Sciatic nerve (tissue), 2 donors: ENCODE data around the gene NOC3L. TPM values are rescaled to one million over a fixed set of nuclear protein-coding genes. Genes with fewer than 3 reads are reported as not detected.
"Not testable (repeated sequence)": the region's sequence is repeated elsewhere in the genome, so short reads cannot be mapped to it uniquely, and the experiment has no call there.

Source experiments
- ATAC-seq: fragments of 200-7000 bp; cut with Tn5 transposase; one replicate; pipeline ENCODE4 v1.9.1; 2020; ENCODE audit warnings: mild to moderate bottlenecking, moderate library complexity
- DNase-seq: peaks from one replicate; pipeline ENCODE4 v3.0.0-alpha.2; 2020; ENCODE audit warnings: low spot score
- intact Hi-C: fragments of 100-400 bp; cut with DNase I; formaldehyde crosslinking; loops from one replicate; pipeline ENCODE4 v1.14.2; 2022
- total RNA-seq: library from RNA; stranded (reverse); fragmentation: NEBNext Ultra II Directional; extraction: Animal tissue kit (Norgen Biotek cat#: 25700); gene quantifications from one replicate; pipeline ENCODE4 v1.2.1, GENCODE V29; 2021
- donor health status: DM: no; HTN: no; CAD: no.
- donor health status: DM: no; HTN: no; CAD: no.

Gene NOC3L
- 22.4 TPM for total RNA-seq

- peak; percentile 100 for ATAC-seq
- intact Hi-C loops: loop anchor here (10.0 kb wide), 1 partner anchor 82 kb away; no protein-coding TSS in a partner anchor
- DNase-seq: peak; percentile 97
Observed at GRCh38 chr10:94362360-94363250, at the start of gene NOC3L. Gene NOC3L (minus strand): TSS chr10:94362939. CDS start chr10:94362838, 101 bp downstream.

- intact Hi-C loops: no loop called here
- ATAC-seq: no peak
Observed at GRCh38 chr10:94412449-94412848, 49.7 kb upstream of the NOC3L start.

GRCh38 chr10:94411304-94411703, 48.6 kb upstream of the NOC3L start:
- DNase-seq: no peak
- no peak for ATAC-seq
- intact Hi-C loops: no loop called here

More at GRCh38 chr10:94412449-94412848, 49.7 kb upstream of the NOC3L start:
- no peak for DNase-seq

- DNase-seq (no peak), ATAC-seq (no peak)
- intact Hi-C loops: no loop called here
Observed at GRCh38 chr10:94409021-94409657, 46.4 kb upstream of the NOC3L start.

- ATAC-seq (no peak), DNase-seq (no peak)
- intact Hi-C loops: no loop called here
Observed at GRCh38 chr10:94407668-94408067, 44.9 kb upstream of the NOC3L start.

- intact Hi-C loops: no loop called here
- ATAC-seq (no peak), DNase-seq (no peak)
Observed at GRCh38 chr10:94405406-94405805, 42.7 kb upstream of the NOC3L start.

GRCh38 chr10:94403380-94404213, 40.9 kb upstream of the NOC3L start:
- ATAC-seq: peak; percentile 51
- intact Hi-C loops: no loop called here
- peak; percentile 66 for DNase-seq

GRCh38 chr10:94402843-94403379, 40.2 kb upstream of the NOC3L start:
- no peak for ATAC-seq
- intact Hi-C loops: no loop called here
- DNase-seq: peak; percentile 62

- DNase-seq: peak; percentile 96
- intact Hi-C loops: no loop called here
Observed at GRCh38 chr10:94402204-94402842, 39.6 kb upstream of the NOC3L start, which contains the start of gene TBC1D12. Gene TBC1D12 (plus strand): TSS chr10:94402541. CDS start chr10:94402614, 73 bp downstream.

GRCh38 chr10:94398762-94399161, 36.0 kb upstream of the NOC3L start:
- ATAC-seq (no peak), DNase-seq (no peak)
- intact Hi-C loops: no loop called here

More at GRCh38 chr10:94402204-94402842, 39.6 kb upstream of the NOC3L start, which contains the start of gene TBC1D12:
- ATAC-seq: peak; percentile 99

GRCh38 chr10:94397549-94398370, 35.0 kb upstream of the NOC3L start:
- ATAC-seq: no peak
- intact Hi-C loops: no loop called here
- DNase-seq: no peak

GRCh38 chr10:94392117-94392516, 29.4 kb upstream of the NOC3L start:
- DNase-seq, intact Hi-C loops, ATAC-seq: not testable (repeated sequence)

- ATAC-seq, DNase-seq, intact Hi-C loops: not testable (repeated sequence)
Observed at GRCh38 chr10:94385733-94386132, 23.0 kb upstream of the NOC3L start.

- no peak for DNase-seq
- intact Hi-C loops: no loop called here
- no peak for ATAC-seq
Observed at GRCh38 chr10:94383530-94383929, 20.8 kb upstream of the NOC3L start.

GRCh38 chr10:94376865-94377264, 14.1 kb upstream of the NOC3L start:
- intact Hi-C loops: no loop called here
- ATAC-seq: no peak
- no peak for DNase-seq

- no peak for DNase-seq
- ATAC-seq: no peak
- intact Hi-C loops: no loop called here
Observed at GRCh38 chr10:94375374-94375773, 12.6 kb upstream of the NOC3L start.

- intact Hi-C loops: no loop called here
- ATAC-seq: no peak
- DNase-seq: no peak
Observed at GRCh38 chr10:94370501-94370900, 7.8 kb upstream of the NOC3L start.
